Adrenal gland (tissue), 12 donors: Measurements from ENCODE around the gene NECTIN4. TPM values are rescaled to one million over a fixed set of nuclear protein-coding genes. Genes with fewer than 3 reads are reported as not detected.

Experiments
- DNase-seq, 7 donors: peaks; one replicate each; pipeline ENCODE4 v3.0.0-alpha.2; 2019 to 2020
- H3K27ac ChIP-seq, 5 donors: fragments of 200-600 bp; sonication (generic) in 4 of 5; 1 replicate in 3 of 5; 2 replicates in 2 of 5; pipeline versions ENCODE4 v1.5.1 to v1.8.0; 2016 to 2020; ENCODE audit warnings: mild to moderate bottlenecking in 1 of 5
- H3K27me3 ChIP-seq: fragments of 200-600 bp; 2 replicates; pipeline ENCODE4 v1.8.0; 2021
- H3K36me3 ChIP-seq, 2 donors: fragments of 200-600 bp; replicated peaks in 1 of 2; 1 replicate in 1 of 2; 2 replicates in 1 of 2; pipeline versions ENCODE4 v1.5.1 to v1.8.0; 2018 to 2022
- H3K4me1 ChIP-seq, 2 donors: fragments of 200-600 bp; replicated peaks in 1 of 2; 1 replicate in 1 of 2; 2 replicates in 1 of 2; pipeline versions ENCODE4 v1.5.1 to v1.8.0; 2018 to 2021
- H3K4me3 ChIP-seq, 4 donors: fragments of 200-600 bp; sonication (generic) in 3 of 4; one replicate each; pipeline ENCODE4 v1.5.1; 2016 to 2018
- H3K9me3 ChIP-seq, 3 donors: fragments of 200-600 bp; sonication (generic) in 1 of 3; replicated peaks in 1 of 3; 1 replicate in 2 of 3; 2 replicates in 1 of 3; pipeline versions ENCODE4 v1.5.1 to v1.8.0; 2016 to 2021
- CTCF ChIP-seq, 6 experiments: fragments of 450-650 bp in 4 of 6; fragments of 200-600 bp in 2 of 6; sonication (generic) in 1 of 6; IDR thresholded peaks; 1 replicate in 5 of 6; 2 replicates in 1 of 6; pipeline versions ENCODE4 v1.5.1 to v1.8.0; 2016 to 2021; ENCODE audit warnings: antibody characterized with exemption in 6 of 6, mild to moderate bottlenecking in 2 of 6, moderate library complexity in 1 of 6
- POLR2A ChIP-seq, 2 donors: fragments of 450-650 bp; IDR thresholded peaks; one replicate each; pipeline ENCODE4 v1.6.1; 2017; ENCODE audit warnings: antibody characterized with exemption in 2 of 2, mild to moderate bottlenecking in 2 of 2, moderate library complexity in 1 of 2
- WGBS, 4 donors: extraction: QIAGEN DNeasy Blood & Tissue Kit in 2 of 4; methylation state at CpG; one replicate each; pipeline versions ENCODE4 v1.1.5 to v1.1.7; 2013 to 2017; 5-methylcytosine and 5-hydroxymethylcytosine counted together
- intact Hi-C, 2 donors: fragments of 100-400 bp; cut with DNase I; formaldehyde crosslinking; loops; one replicate each; pipeline versions ENCODE4 v1.14.1 to v1.15.0; 2022 to 2023
- polyA plus RNA-seq, 3 donors: library from polyadenylated mRNA; stranded (reverse); fragments of 200-250 nt in 2 of 3; fragments of 350-450 nt in 1 of 3; fragmentation: Illumina TruSeq in 1 of 3; extraction: RNeasy Lipid Tissue Mini Kit (QIAGEN cat#74804) in 1 of 3; gene quantifications; one replicate each; pipeline ENCODE4 v1.2.3, GENCODE V29; 2013 to 2014
- total RNA-seq, 9 donors: library from RNA; depleted of rRNA in 4 of 9; stranded (reverse); fragments of >200 nt in 4 of 9; fragments of 120-200 nt in 1 of 9; fragmentation: NEBNext Ultra II Directional in 1 of 9; extraction: Animal tissue kit (Norgen Biotek cat#: 25700) in 1 of 9; gene quantifications; one replicate each; pipeline versions ENCODE4 v1.1.0 to v1.2.4, GENCODE V29; 2013 to 2023
- donor health status: healthy with polysubstance abuse.
- donor health status: Bipolar disorder and iron deficiency.
- donor health status: DM: yes; HTN: yes; CAD: no.
- donor health status: DM: no; HTN: no; CAD: no.
- donor health status: DM: no; HTN: no; CAD: no.
- donor health status: DM: yes; HTN: yes; CAD: no.

Gene NECTIN4
- total and polyA plus RNA-seq, 12 donors, result 0.06 to 0.10 TPM; not detected in 10

- no peak overlapping the region for H3K4me3 ChIP-seq
- no peak for TF ChIP-seq POLR2A (IDR thresholded peaks at IDR 0.05)
- peaks cover 27 to 61% of the 10 kb centered on the region in 2 donors for H3K4me1 ChIP-seq
- no peak overlapping the region for H3K27ac ChIP-seq
- peaks cover 0 to 6% of the 10 kb centered on the region in 2 donors for H3K36me3 ChIP-seq
- H3K27me3 ChIP-seq, result no peaks in the 10 kb centered on the region
- H3K9me3 ChIP-seq, result no peaks in the 10 kb centered on the region
- no peak for DNase-seq
- WGBS, 4 donors, result 83 to 93% (median 86%) methylated on average over 12 of the region's 12 CpGs
- intact Hi-C loops, result no loop called here
Measured at GRCh38 chr1:161115132-161115711, 25.9 kb upstream of the NECTIN4 start.

DNA sequence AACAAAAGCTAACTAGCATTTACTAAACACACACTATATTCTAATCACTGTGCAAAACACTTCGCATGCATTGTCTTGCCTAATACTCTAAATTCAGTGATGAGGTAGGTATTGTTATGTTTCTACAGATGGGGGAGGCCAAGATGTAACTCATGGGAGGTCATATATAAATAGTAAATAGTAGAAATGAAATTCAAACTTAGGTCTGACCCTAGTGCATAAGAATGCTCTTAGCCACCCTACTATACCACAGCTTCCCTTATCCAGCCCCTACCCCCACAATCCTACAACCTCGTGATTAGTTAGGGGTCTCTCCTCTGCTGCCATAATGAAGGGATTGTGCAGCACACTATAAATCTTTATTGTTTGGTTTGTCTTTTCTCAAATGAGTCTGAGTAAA lies 25.2 kb upstream of the NECTIN4 start:
- Histone ChIP-seq H3K4me1 (peaks cover 21 to 55% of the 10 kb centered on the region in 2 donors), H3K27ac (no peak overlapping the region), H3K9me3 (no peaks in the 10 kb centered on the region), H3K36me3 (no peaks in the 10 kb centered on the region), H3K4me3 (no peak overlapping the region), H3K27me3 (no peaks in the 10 kb centered on the region)
- WGBS, 4 donors, result 78 to 84% (median 81%) methylated on average over 2 of the region's 2 CpGs
- no peak for DNase-seq
- TF ChIP-seq POLR2A (IDR thresholded peaks at IDR 0.05), result no peak
- no peak for TF ChIP-seq CTCF (IDR thresholded peaks at IDR 0.05)
- intact Hi-C loops, result no loop called here

- H3K4me1 ChIP-seq, result peaks cover 14 to 48% of the 10 kb centered on the region in 2 donors
- no peak for DNase-seq
- WGBS, 4 donors, result 71 to 84% (median 77%) methylated on average over 1 of the region's 1 CpG
- no peaks in the 10 kb centered on the region for H3K36me3 ChIP-seq
- H3K4me3 ChIP-seq, result no peak overlapping the region
- no peaks in the 10 kb centered on the region for H3K9me3 ChIP-seq
- intact Hi-C loops, result no loop called here
- TF ChIP-seq POLR2A (IDR thresholded peaks at IDR 0.05) (no peak), CTCF (IDR thresholded peaks at IDR 0.05) (no peak)
- H3K27ac ChIP-seq, result no peak overlapping the region
- no peaks in the 10 kb centered on the region for H3K27me3 ChIP-seq
Measured at GRCh38 chr1:161113915-161114314, 24.6 kb upstream of the NECTIN4 start.

DNA sequence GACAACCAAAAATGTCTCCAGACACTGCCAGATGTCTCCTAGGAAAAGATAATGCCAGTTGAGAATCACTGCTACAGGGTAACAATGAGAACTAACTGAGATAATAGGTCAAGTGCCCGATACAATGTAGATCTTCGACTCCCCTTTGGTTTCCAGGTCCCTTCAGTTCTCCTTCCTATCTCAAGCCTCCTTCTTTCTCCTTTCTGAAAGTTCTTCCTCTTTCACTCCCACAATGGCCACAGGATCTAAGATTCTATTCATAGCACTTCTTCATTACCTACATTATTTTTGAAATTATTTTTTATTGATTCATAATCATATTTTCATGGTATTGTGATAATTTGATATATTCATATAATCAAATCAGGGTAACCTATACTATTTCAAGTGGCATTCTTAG lies 22.2 kb upstream of the NECTIN4 start:
- H3K27me3 ChIP-seq, result no peaks in the 10 kb centered on the region
- no peak for DNase-seq
- H3K4me3 ChIP-seq, result no peak overlapping the region
- peaks cover 6 to 37% of the 10 kb centered on the region in 2 donors for H3K4me1 ChIP-seq
- H3K9me3 ChIP-seq, result no peaks in the 10 kb centered on the region
- 75 to 83% (median 78%) methylated on average over 2 of the region's 2 CpGs for WGBS, 4 donors
- intact Hi-C loops, result no loop called here
- no peak overlapping the region for H3K27ac ChIP-seq
- H3K36me3 ChIP-seq, result no peaks in the 10 kb centered on the region
- TF ChIP-seq CTCF (IDR thresholded peaks at IDR 0.05) (no peak), POLR2A (IDR thresholded peaks at IDR 0.05) (no peak)

GRCh38 chr1:161111117-161111516 lies 21.8 kb upstream of the NECTIN4 start:
- no peak for TF ChIP-seq POLR2A (IDR thresholded peaks at IDR 0.05)
- TF ChIP-seq CTCF (IDR thresholded peaks at IDR 0.05), result no peak
- Histone ChIP-seq H3K27ac (no peak overlapping the region), H3K36me3 (no peaks in the 10 kb centered on the region), H3K4me1 (peaks cover 2 to 36% of the 10 kb centered on the region in 2 donors), H3K27me3 (no peaks in the 10 kb centered on the region), H3K4me3 (no peak overlapping the region), H3K9me3 (no peaks in the 10 kb centered on the region)
- DNase-seq, result no peak
- WGBS, 4 donors, result 93 to 100% (median 98%) methylated on average over 1 to 3 of the region's 3 CpGs
- intact Hi-C loops, result no loop called here
